Mammary epithelial cell (primary cell): ENCODE measurements around the gene NDUFB8.

Experiments
- EZH2 ChIP-seq: IDR thresholded peaks from 2 replicates; pipeline ENCODE4 v1.6.1; 2012; ENCODE audit warnings: low read length, inconsistent platforms, borderline replicate concordance
- TF ChIP-seq, protein P1 (sequence below), 2 donors: IDR thresholded peaks in 1 of 2; conservative IDR thresholded peaks in 1 of 2; 2 replicates each; pipeline ENCODE4 v1.5.1; 2011 to 2012; ENCODE audit warnings: inconsistent platforms in 2 of 2, low read length in 2 of 2, mild to moderate bottlenecking in 2 of 2, control low read depth in 1 of 2, low read depth in 1 of 2; ENCODE audit not compliant: insufficient read depth in 1 of 2; ENCODE audit errors: extremely low read depth in 1 of 2

DNA sequence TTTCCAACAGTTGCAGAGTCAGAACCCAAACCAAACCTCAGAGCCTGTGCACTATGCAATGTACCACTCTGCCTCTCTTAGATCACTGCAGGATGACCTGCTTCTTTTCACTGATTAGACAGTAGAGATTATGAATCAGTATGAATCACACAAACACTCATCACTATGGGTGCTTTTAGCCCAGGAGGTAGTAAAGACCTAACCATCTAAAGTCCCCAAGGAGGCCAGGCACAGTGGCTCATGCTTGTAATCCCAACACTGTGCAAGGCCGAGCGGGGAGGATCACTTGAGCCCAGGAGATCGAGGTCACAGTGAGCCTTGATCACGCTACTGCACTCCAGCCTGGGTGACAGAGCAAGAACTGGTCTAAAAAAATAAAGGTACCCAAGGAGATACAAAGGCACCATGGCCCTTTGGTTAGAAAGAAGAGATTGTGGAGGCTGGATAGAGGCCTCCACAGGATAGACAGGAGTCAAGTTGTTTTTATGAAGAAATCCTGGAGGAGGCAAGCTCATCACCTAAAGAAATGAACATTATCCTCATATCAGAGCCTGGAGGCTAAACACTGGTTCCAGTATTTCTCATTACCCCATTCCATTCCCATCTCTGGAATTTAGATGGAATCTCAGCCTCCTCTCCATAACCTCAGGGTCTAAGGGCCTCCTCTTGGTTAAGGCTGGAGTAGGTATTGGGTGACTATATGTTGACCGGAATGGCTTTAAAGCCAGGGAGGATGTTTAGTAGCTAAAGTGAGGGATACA, 22.9 kb downstream of the NDUFB8 start:
- TF ChIP-seq, protein P1, sequence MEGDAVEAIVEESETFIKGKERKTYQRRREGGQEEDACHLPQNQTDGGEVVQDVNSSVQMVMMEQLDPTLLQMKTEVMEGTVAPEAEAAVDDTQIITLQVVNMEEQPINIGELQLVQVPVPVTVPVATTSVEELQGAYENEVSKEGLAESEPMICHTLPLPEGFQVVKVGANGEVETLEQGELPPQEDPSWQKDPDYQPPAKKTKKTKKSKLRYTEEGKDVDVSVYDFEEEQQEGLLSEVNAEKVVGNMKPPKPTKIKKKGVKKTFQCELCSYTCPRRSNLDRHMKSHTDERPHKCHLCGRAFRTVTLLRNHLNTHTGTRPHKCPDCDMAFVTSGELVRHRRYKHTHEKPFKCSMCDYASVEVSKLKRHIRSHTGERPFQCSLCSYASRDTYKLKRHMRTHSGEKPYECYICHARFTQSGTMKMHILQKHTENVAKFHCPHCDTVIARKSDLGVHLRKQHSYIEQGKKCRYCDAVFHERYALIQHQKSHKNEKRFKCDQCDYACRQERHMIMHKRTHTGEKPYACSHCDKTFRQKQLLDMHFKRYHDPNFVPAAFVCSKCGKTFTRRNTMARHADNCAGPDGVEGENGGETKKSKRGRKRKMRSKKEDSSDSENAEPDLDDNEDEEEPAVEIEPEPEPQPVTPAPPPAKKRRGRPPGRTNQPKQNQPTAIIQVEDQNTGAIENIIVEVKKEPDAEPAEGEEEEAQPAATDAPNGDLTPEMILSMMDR (conservative IDR thresholded peaks at IDR 0.05 in 1 of 2, IDR thresholded peaks at IDR 0.05 in 1 of 2; ENCODE audit: extremely low read depth in 1 of 2, insufficient read depth in 1 of 2, low read depth in 1 of 2, low read length in 2 of 2) = no peak
- TF ChIP-seq EZH2 = no peak
